MM.1S (cell line): Measurements from ENCODE around the gene TSPAN9.

Experiments
- DNase-seq: peaks from one replicate; pipeline ENCODE4 v3.0.0-alpha.2; 2015
- H2AFZ ChIP-seq: fragments of 300-600 bp; sonication (generic); 2 replicates; pipeline ENCODE4 v1.6.0; 2016; ENCODE audit warnings: antibody characterized with exemption, low read length
- H3F3A ChIP-seq: fragments of 300-600 bp; sonication (generic); 2 replicates; pipeline ENCODE4 v1.6.1; 2016; ENCODE audit warnings: mild to moderate bottlenecking, antibody characterized with exemption, low read length, moderate library complexity, mixed read lengths; ENCODE audit not compliant: insufficient read depth
- H3K27ac ChIP-seq: fragments of 300-600 bp; sonication (generic); 2 replicates; pipeline ENCODE4 v1.5.1; 2016; ENCODE audit warnings: mild to moderate bottlenecking, low read length
- H3K27me3 ChIP-seq: fragments of 300-600 bp; sonication (generic); replicated peaks from 2 replicates; pipeline ENCODE4 v1.6.0; 2016; ENCODE audit warnings: low read length; ENCODE audit not compliant: insufficient read depth
- H3K36me3 ChIP-seq: fragments of 300-600 bp; sonication (generic); replicated peaks from 2 replicates; pipeline ENCODE4 v1.6.1; 2016; ENCODE audit warnings: mild to moderate bottlenecking, low read length, mixed read lengths; ENCODE audit not compliant: insufficient read depth
- H3K4me1 ChIP-seq: fragments of 300-600 bp; sonication (generic); 2 replicates; pipeline ENCODE4 v1.6.1; 2016; ENCODE audit warnings: low read length, mixed read lengths
- H3K4me2 ChIP-seq: fragments of 300-600 bp; sonication (generic); 2 replicates; pipeline ENCODE4 v1.6.0; 2016; ENCODE audit warnings: low read depth, low read length
- H3K4me3 ChIP-seq: fragments of 300-600 bp; sonication (generic); 2 replicates; pipeline ENCODE4 v1.5.1; 2016; ENCODE audit warnings: low read length, mixed read lengths
- H3K79me2 ChIP-seq: fragments of 300-600 bp; sonication (generic); 2 replicates; pipeline ENCODE4 v1.6.1; 2016; ENCODE audit warnings: mixed run types, low read length, mixed read lengths
- H3K9ac ChIP-seq: fragments of 300-600 bp; sonication (generic); 2 replicates; pipeline ENCODE4 v1.6.1; 2016; ENCODE audit warnings: low read length, mixed read lengths
- H3K9me2 ChIP-seq: fragments of 300-600 bp; sonication (generic); replicated peaks from 2 replicates; pipeline ENCODE4 v1.6.1; 2016; ENCODE audit warnings: mild to moderate bottlenecking, low read length, mixed read lengths; ENCODE audit not compliant: insufficient read depth
- H3K9me3 ChIP-seq: fragments of 300-600 bp; sonication (generic); replicated peaks from 2 replicates; pipeline ENCODE4 v1.6.1; 2016; ENCODE audit warnings: mild to moderate bottlenecking, low read length, mixed read lengths; ENCODE audit not compliant: insufficient read depth
- H4K20me1 ChIP-seq: fragments of 300-600 bp; sonication (generic); 2 replicates; pipeline ENCODE4 v1.6.1; 2016; ENCODE audit warnings: mild to moderate bottlenecking, low read length, moderate library complexity, mixed read lengths; ENCODE audit not compliant: insufficient read depth
- CTCF ChIP-seq: fragments of 300-600 bp; sonication (generic); IDR thresholded peaks from 2 replicates; pipeline ENCODE4 v1.5.1; 2016; ENCODE audit warnings: antibody characterized with exemption, low read length, mixed read lengths
- EZH2 ChIP-seq: fragments of 300-600 bp; sonication (generic); optimal IDR thresholded peaks from 2 replicates; pipeline ENCODE3; 2017; ENCODE audit warnings: low read depth, mild to moderate bottlenecking, antibody characterized with exemption, low read length, mixed read lengths
- EZH2phosphoT487 ChIP-seq: fragments of 300-600 bp; sonication (generic); IDR thresholded peaks from 2 replicates; pipeline ENCODE4 v1.6.1; 2018; ENCODE audit warnings: antibody characterized with exemption, low read length

Gene TSPAN9

DNA sequence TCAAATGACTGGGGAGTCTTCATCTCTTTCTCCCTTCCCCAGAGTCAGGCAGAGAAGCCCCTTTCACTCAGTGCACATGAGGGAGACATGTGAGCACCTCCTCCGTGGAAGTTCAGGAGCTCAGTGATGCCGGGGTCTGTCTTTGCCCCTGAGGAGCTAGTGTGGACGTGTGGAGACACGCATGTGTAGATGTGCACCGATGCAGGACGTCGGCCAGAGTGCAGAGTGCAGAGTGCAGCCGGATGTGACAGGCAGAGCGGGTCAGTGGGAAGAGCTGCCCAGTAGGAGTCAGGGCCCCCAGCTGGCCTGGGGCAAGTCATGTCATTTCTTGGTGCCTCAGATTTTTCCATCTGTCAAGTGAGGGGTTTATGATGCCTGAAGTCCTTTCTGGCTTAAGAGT lies 20.7 kb downstream of the TSPAN9 start:
- no peaks in the 10 kb centered on the region for H3K9me2 ChIP-seq
- H3K4me1 ChIP-seq: no peaks in the 10 kb centered on the region
- no peaks in the 10 kb centered on the region for H4K20me1 ChIP-seq
- no peak overlapping the region for H3K27ac ChIP-seq
- no peak for DNase-seq
- H3K4me3 ChIP-seq: no peak overlapping the region
- H3K9ac ChIP-seq: no peak overlapping the region
- H3F3A ChIP-seq: no peaks in the 10 kb centered on the region
- H3K36me3 ChIP-seq: no peaks in the 10 kb centered on the region
- H3K4me2 ChIP-seq: 0 out of 2 replicates have a peak overlapping the region, but pooled peaks have one; percentile 9
- H3K79me2 ChIP-seq: no peaks in the 10 kb centered on the region
- peaks cover 79% of the 10 kb centered on the region for H3K27me3 ChIP-seq
- TF ChIP-seq CTCF: no peak
- no peak for TF ChIP-seq EZH2phosphoT487
- TF ChIP-seq EZH2: no peak
- H3K9me3 ChIP-seq: no peaks in the 10 kb centered on the region
- no peak overlapping the region for H2AFZ ChIP-seq

DNA sequence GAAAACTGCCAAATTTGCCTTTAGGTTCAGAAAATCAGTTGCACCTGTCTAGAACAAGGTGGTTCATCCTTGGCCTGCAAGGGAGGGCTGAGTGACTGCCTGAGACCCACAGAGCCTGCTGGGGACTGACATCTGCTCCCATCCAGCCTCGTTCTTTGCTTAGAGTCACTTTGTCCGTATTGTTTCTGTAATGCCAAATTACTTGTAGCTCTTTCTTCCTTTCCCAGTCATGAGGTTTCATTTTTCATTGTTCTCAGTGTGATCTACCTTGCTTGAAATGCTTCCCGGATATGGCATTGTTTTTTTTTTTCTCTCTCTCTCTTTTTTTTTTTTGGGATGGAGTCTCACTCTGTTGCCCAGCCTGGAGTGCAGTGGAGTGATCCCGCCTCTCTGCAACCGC lies 21.3 kb downstream of the TSPAN9 start:
- Histone ChIP-seq H3K27me3 (peaks cover 79% of the 10 kb centered on the region), H3K9me2 (no peaks in the 10 kb centered on the region), H3K4me2 (no peak overlapping the region), H2AFZ (no peak overlapping the region), H3K36me3 (no peaks in the 10 kb centered on the region), H3K9ac (no peak overlapping the region), H3K4me1 (no peaks in the 10 kb centered on the region), H3K4me3 (no peak overlapping the region), H3K27ac (no peak overlapping the region), H3K79me2 (no peaks in the 10 kb centered on the region), H3K9me3 (no peaks in the 10 kb centered on the region), H3F3A (no peaks in the 10 kb centered on the region), H4K20me1 (no peaks in the 10 kb centered on the region)
- TF ChIP-seq EZH2phosphoT487: no peak
- no peak for TF ChIP-seq CTCF
- TF ChIP-seq EZH2: no peak
- no peak for DNase-seq

- Histone ChIP-seq H3K4me1 (no peaks in the 10 kb centered on the region), H2AFZ (no peak overlapping the region), H4K20me1 (no peaks in the 10 kb centered on the region), H3K36me3 (no peaks in the 10 kb centered on the region), H3K9me3 (no peaks in the 10 kb centered on the region), H3K4me3 (no peak overlapping the region), H3K27ac (no peak overlapping the region), H3F3A (no peaks in the 10 kb centered on the region), H3K9me2 (no peaks in the 10 kb centered on the region), H3K9ac (no peak overlapping the region), H3K27me3 (peaks cover 73% of the 10 kb centered on the region), H3K79me2 (no peaks in the 10 kb centered on the region), H3K4me2 (no peak overlapping the region)
- TF ChIP-seq CTCF (no peak), EZH2phosphoT487 (no peak), EZH2 (no peak)
- no peak for DNase-seq
Measured at GRCh38 chr12:3099146-3099545, 22.0 kb downstream of the TSPAN9 start.
